ENCODE data around the gene FGF4.

Gene FGF4

DNA sequence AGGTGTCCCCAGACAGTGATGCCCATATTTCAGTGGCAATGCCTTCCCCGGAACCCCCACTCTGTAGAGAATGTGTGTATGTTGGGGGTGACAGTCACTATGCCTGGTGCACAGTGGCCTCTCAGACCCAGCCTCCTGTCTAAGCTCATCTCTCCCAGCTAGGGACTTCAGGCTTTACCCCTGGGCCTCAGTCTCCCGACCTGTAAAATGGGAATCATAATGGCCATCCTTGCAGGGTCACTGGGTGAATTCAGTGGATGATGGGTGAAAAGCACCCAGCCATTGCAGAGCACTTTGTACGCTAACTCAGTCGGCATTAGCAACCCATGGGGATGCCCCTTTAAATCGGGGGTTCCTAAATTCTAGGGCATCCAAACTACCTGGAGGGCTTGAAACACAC, 25.1 kb upstream of the FGF4 start:
- DNase-seq (ENCODE audit: insufficient read length, low spot score) (no peak), FAIRE-seq (no peak)
- no peak for TF ChIP-seq POLR2A (IDR thresholded peaks at IDR 0.05; ENCODE audit: low read depth, low read length)

DNA sequence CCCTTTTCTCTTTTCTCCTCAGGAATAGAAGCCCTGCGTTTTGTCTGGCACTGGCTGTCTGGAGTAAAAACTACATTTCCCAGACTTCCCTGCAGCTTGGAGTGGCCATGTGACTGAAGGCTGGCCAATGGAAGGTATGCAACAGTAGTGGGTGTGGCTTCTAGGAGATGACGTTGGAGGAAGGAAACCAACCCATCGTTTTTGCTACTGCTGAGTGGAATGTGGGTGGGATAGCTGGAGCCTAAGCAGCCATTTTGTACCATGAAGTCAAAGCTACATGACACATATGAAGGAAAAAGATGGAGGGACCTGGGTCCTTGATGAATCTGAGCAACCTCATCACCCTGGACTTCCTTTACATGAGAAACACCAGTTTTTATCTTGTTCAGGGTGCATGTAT, 24.4 kb upstream of the FGF4 start:
- TF ChIP-seq POLR2A (IDR thresholded peaks at IDR 0.05; ENCODE audit: low read depth, low read length): no peak
- FAIRE-seq: no peak
- DNase-seq (ENCODE audit: insufficient read length, low spot score): no peak

DNA sequence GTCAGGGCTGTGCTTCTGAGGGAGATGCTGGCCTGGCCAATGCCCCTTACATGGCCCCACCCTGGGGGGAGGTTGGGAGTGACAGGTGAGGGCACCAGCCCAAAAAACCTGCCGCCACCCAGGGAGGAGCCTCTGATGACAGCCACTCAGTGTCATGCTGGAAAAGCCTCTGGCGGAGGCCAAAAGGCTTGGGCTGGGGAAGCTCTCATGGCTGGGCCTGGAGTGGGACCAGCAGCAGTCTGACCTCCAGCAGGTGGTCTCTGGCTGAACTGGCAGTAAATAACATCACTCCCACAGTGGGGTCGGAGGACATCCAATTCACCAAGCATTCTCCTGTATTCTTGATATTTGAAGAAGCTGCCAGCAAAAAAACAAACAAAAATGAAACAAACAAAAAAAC, 24.0 kb upstream of the FGF4 start:
- TF ChIP-seq POLR2A (IDR thresholded peaks at IDR 0.05; ENCODE audit: low read depth, low read length): no peak
- no peak for FAIRE-seq
- no peak for DNase-seq (ENCODE audit: insufficient read length, low spot score)

DNA sequence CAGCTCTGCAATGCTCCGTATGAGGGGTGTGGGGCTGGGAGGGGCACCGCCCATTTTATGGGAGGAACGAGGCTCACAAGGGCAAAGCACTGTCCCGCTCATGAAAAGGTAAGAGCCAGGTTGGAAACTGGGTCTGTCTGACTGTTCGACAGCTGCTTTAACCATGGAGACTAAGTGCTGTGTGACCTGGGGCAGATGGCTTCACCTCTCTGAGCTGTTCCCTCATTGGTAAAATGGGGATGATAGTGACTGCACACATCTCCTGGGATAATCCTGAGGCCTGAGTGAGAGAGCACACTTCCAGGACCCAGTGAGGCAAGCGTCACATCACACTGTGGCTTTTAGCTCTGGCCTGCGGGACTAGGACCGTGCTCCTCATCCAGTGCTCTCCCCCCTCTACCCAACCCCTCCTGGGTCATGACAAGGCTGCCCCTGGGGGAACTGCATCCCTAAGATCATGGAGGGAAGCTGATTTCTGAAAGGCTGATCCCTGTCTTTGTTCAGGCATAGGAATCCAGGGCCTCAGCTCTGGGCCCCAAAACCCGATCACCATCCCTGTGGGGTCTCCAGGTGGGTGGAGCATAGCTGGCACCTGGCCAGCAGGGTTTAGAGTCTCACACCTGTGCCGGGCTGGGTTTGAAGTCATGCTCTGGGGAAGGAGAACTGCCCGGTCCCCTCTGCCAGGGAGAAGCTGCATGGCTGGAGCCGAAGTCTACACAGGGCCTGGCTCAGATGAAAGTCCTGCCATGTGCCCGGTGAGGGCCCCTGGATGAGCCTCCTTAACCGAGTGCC, 22.8 kb upstream of the FGF4 start:
- DNase-seq (ENCODE audit: insufficient read length, low spot score) (no peak), FAIRE-seq (no peak)
- no peak for TF ChIP-seq POLR2A (IDR thresholded peaks at IDR 0.05; ENCODE audit: low read depth, low read length)

DNA sequence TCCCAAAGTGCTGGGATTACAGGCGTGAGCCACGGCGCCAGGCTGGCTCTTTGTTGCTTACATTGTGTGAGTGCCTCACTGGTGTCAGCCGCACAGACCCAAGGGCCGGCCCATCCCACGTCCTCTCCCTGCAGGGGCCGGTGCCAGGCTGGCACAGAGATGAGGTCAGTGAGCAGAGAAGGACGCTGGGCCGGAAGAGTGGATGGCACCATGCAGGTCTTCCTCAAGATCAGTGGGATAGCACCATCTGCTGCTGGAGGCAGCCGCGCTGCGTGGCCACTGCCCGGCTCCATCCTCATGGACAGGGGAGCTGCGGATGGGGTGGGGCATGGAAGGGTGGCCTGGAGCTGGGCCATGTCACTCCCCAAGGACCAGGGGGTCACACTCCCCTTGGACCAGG, 22.0 kb upstream of the FGF4 start:
- DNase-seq (ENCODE audit: insufficient read length, low spot score) (no peak), FAIRE-seq (no peak)
- TF ChIP-seq POLR2A (IDR thresholded peaks at IDR 0.05; ENCODE audit: low read depth, low read length): no peak

DNA sequence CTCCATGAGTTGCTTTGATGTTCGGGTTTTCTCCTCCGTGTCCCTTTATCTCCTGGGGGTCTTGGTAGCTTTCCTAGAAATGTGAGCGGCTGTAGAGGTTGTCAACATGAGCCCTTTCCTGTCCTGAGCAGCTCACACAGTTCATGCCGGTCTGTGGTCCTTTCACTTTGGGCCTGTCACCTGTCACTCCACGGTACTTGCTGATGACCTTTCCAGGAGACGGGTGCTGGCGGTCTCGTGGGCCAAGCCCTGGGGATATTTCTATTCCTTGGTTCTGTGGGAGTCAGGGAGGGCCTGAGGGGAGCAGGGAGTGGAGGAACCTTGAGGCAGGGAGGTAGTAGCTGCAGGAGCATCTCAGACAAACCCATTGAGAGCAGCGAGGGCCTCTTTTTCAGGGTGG, 20.9 kb upstream of the FGF4 start:
- no peak for TF ChIP-seq POLR2A (IDR thresholded peaks at IDR 0.05; ENCODE audit: low read depth, low read length)
- FAIRE-seq: no peak
- no peak for DNase-seq (ENCODE audit: insufficient read length, low spot score)

DNA sequence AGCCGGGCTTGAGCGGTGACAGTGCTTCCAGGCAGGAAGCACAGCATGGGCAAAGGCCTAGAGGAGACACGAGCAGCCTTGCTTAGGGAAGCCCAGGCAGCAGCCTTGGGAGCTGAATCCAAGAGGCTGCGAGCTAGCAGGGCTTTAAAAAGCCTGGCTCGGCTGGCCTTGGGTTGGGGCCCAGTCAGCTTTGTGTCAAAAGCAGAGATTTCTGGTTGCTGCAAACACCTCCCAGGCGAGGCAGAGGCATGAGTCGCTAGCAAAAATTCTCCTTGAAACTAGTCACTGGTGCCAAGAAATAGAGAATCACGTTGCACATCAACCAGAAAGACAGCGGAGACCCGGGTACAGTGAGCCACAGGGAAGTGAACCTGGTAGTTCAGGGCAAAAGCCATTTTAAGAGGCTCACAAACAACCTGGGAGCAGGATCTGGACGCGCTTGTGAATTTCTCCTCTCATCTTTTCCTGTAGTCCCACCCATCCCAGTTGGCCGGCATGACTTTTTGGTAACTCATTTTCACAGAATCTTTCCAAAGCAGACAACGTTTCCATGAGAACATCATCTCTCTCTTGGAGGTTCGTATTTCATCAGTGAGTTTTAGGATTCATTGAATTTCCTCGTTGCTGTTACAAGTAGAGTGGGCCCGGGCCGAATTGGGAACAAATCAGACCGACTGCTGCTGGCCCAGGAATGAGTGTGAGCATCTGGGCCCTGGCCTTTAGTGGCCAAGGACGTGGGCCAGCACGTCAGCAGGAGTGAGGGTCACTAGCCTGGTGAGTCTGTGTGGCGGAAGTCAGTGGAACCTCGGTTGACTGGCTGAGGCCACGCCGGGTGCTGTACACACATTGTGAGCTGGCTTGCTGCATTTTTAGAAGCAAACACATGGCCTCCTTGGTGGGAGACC, 16.4 kb upstream of the FGF4 start:
- FAIRE-seq (no peak), DNase-seq (ENCODE audit: insufficient read length, low spot score) (no peak)
- no peak for TF ChIP-seq POLR2A (IDR thresholded peaks at IDR 0.05; ENCODE audit: low read depth, low read length)

DNA sequence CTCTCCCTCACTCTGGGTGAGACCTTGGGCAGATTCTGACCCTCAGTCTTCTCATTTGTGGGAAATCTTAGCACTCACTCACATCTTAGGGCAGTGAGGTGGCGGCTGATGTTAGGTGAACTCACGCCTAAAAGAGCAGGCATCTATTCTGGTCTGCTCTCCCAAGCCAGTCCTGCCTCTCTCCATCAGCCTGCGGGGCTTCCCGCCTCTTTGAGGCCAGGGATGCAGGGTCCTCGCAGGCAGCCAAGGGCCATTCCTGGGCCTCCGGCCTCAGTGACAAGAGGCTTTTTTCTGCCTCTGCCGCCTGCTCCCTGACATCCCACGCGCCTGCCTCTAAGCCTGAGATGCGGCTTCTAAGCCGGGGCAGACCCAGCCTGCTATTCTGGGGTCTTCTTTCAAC, 13.8 kb upstream of the FGF4 start:
- DNase-seq (ENCODE audit: insufficient read length, low spot score): no peak
- FAIRE-seq: no peak
- TF ChIP-seq POLR2A (IDR thresholded peaks at IDR 0.05; ENCODE audit: low read depth, low read length): no peak

DNA sequence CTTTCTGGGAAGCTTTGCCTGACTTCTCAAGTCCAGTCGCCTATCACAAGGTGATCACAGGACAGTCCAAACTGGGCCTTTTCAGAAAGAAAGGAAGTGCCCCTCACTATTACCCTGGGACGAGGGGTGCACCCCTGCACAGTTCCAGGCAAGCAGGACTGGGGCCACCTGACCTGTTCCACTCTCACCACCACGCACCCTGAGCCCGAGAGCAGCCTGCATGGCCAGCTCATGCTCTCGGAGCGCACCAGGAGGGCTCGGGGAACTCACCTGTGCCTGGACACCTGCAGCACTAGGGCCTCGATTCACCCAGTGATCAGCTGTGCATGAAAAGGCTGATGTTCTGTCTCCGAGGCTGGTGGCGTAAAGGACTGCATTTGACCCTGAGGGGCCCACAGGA, 12.8 kb upstream of the FGF4 start:
- no peak for TF ChIP-seq POLR2A (IDR thresholded peaks at IDR 0.05; ENCODE audit: low read depth, low read length)
- FAIRE-seq (no peak), DNase-seq (ENCODE audit: insufficient read length, low spot score) (no peak)

DNA sequence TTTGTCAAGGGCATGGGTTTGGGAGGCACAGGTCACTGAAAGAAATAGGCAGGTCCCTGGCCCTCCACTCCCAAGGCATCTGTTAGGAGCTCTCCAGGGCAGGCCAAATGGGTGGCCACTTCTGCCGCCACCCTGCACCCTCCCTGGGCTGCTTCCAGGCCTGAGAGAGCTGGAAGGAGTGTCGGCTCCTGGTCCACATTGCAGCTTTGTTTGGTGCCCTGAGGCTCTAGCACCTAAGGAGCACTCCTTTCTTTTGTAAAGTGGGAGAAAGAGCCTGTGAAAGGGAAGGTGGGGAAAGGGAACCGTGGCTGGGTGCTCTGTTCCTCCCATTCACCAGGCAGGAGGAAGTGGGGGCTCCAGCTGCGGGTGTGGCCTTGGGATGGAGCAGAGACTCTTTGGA, 12.3 kb upstream of the FGF4 start:
- FAIRE-seq (no peak), DNase-seq (ENCODE audit: insufficient read length, low spot score) (no peak)
- TF ChIP-seq POLR2A (IDR thresholded peaks at IDR 0.05; ENCODE audit: low read depth, low read length): no peak

DNA sequence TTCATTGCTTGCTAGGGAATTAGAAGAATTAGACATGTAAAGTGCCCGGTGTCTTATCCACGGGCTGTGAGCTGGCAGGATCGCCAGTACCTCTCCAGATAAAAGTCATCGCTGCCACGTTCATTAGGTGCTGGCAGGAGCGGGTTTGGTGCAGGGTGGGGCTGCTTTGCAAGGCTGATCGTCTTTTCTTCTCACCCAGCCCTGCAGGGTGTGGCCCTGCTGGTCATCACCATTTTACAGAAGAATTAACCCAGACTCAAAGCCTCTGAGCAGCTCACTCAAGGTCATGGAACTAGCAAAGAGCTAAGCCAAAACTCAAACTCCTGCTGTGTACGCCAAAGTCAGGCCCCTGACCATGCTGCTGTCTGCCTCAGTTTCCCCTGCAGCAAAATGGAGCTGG, 6.1 kb upstream of the FGF4 start:
- TF ChIP-seq POLR2A (IDR thresholded peaks at IDR 0.05; ENCODE audit: low read depth, low read length): no peak
- DNase-seq (ENCODE audit: insufficient read length, low spot score) (no peak), FAIRE-seq (no peak)

DNA sequence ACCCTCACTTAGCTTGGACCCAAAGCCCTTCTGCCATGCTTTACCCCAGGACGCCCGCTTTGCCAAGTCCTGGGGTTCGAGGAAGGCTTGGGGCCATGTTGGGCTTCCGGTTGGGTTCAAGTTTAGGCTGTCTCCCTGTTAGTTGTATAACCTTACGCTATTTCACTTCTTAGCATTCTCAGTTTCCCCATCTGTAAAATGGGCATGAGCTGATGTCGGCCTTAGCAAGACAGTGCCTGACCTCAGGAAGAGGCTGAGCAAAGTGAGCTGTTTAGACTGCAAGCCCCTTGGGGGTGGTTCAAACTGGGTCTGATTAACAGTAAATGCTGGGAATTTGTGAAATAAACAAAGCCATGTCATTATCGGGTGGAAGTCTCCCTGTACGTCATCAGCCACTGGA, 3.2 kb upstream of the FGF4 start:
- no peak for DNase-seq (ENCODE audit: insufficient read length, low spot score)
- no peak for TF ChIP-seq POLR2A (IDR thresholded peaks at IDR 0.05; ENCODE audit: low read depth, low read length)
- no peak for FAIRE-seq

DNA sequence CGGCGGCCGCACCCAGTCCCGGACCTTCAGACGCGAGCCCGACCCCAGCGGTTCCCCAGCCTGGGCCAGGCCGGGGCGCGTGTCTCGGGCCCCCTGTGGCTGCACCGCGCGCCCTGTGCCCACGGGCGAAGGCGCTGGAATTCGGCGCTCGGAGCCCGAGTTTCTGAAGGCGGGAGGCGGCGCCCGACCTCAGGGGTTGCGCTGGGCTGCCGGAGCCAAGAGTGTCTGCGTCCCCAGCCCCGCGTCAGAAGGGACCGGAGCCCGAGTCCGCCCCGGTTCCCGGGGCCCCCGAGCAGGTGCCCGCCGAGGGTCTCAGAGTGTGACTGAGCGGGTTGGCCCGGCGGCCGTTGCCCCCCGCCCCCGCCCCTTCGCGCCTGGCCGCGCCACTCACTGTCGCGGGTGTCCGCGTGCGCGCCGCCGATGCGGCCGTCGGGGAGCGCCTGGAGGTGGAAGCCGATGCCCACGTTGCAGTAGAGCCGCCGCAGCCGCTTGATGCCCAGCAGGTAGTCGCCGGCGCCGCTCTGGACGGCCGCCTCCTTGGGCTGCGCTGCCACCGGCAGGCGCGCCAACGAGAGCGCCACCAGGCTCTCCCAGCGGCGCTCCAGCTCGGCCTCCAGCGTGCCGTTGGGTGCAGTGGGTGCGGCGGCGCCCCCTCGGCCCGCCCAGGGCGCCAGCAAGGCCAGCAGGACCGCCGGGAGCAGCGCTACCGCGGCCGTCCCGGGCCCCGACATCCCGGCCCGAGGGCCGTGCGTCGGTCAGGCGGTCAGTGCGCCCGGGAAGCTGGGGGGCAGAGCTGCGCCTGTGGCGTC, 583 bp downstream of the FGF4 start:
- TF ChIP-seq POLR2A (IDR thresholded peaks at IDR 0.05; ENCODE audit: low read depth, low read length): no peak
- no peak for FAIRE-seq
- DNase-seq (ENCODE audit: insufficient read length, low spot score): no peak
